ENCODE measurements around the gene ATIC. TPM values are rescaled to one million over a fixed set of nuclear protein-coding genes. Genes with fewer than 3 reads are reported as not detected.

ATIC gene
- total RNA-seq, 1 experiment from 2014 or later = 295 TPM

DNA sequence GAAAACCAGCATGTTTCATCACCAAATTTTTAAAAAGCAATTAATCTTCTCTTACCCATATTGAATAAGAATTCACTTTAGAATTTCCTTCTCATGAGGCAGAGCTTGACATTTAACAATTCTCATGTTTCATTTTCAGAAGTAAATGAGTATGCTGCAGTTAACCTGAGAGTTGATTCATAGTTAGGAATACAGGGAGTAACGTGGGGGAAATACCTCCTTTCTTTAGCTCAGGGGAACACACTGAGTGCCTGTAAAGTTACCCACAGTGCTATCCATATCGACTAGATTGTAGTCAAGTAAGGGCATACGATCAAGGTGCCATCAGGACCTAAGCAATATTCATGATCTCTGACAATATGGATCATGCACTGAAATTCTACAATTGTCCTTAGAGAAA lies 38.9 kb upstream of the ATIC start:
- H3K4me3 Mint-ChIP-seq = no peak overlapping the region
- TF ChIP-seq, protein P1, sequence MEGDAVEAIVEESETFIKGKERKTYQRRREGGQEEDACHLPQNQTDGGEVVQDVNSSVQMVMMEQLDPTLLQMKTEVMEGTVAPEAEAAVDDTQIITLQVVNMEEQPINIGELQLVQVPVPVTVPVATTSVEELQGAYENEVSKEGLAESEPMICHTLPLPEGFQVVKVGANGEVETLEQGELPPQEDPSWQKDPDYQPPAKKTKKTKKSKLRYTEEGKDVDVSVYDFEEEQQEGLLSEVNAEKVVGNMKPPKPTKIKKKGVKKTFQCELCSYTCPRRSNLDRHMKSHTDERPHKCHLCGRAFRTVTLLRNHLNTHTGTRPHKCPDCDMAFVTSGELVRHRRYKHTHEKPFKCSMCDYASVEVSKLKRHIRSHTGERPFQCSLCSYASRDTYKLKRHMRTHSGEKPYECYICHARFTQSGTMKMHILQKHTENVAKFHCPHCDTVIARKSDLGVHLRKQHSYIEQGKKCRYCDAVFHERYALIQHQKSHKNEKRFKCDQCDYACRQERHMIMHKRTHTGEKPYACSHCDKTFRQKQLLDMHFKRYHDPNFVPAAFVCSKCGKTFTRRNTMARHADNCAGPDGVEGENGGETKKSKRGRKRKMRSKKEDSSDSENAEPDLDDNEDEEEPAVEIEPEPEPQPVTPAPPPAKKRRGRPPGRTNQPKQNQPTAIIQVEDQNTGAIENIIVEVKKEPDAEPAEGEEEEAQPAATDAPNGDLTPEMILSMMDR (conservative IDR thresholded peaks at IDR 0.05) = no peak
- Histone ChIP-seq H3K4me2 (ENCODE audit: insufficient read depth, insufficient read length, low read length) (no peak overlapping the region), H4K91ac (ENCODE audit: insufficient read length, low read depth, low read length) (no peak overlapping the region), H2BK15ac (ENCODE audit: low read depth, low read length) (no peak overlapping the region), H3K14ac (ENCODE audit: insufficient read depth, low read length) (no peak overlapping the region), H3K23ac (ENCODE audit: insufficient read length, low read depth, low read length) (no peak overlapping the region), H3K27ac (ENCODE audit: insufficient read length, low read depth, low read length) (no peak overlapping the region), H3K9me3 (ENCODE audit: control insufficient read depth, low read depth, low read length) (no peaks in the 10 kb centered on the region), H3K18ac (ENCODE audit: insufficient read length, low read depth, low read length) (no peak overlapping the region), H2BK20ac (ENCODE audit: low read depth, low read length, poor library complexity, severe bottlenecking) (no peak overlapping the region), H3K56ac (ENCODE audit: insufficient read length, low read depth, low read length) (no peak overlapping the region), H4K20me1 (ENCODE audit: control insufficient read depth, insufficient read depth, insufficient read length) (no peaks in the 10 kb centered on the region), H3K27me3 (ENCODE audit: insufficient read depth, low read length) (no peaks in the 10 kb centered on the region), H3K23me2 (ENCODE audit: insufficient read length, low read depth, low read length, poor library complexity, severe bottlenecking) (no peaks in the 10 kb centered on the region), H4K5ac (ENCODE audit: insufficient read length, low read depth, low read length) (no peak overlapping the region), H3K4me1 (ENCODE audit: insufficient read depth, low read length) (no peaks in the 10 kb centered on the region), H2BK12ac (ENCODE audit: insufficient read length, low read depth, low read length) (no peak overlapping the region), H2BK120ac (ENCODE audit: low read depth, low read length, poor library complexity, severe bottlenecking) (no peak overlapping the region), H4K8ac (replicated peaks; ENCODE audit: insufficient read length, low read depth, low read length) (no peak overlapping the region), H2BK5ac (ENCODE audit: insufficient read length, low read length) (no peak overlapping the region), H3T11ph (ENCODE audit: low read length) (no peak overlapping the region), H3K79me1 (ENCODE audit: insufficient read depth, low read depth, low read length, poor library complexity, severe bottlenecking) (no peaks in the 10 kb centered on the region), H2AK5ac (ENCODE audit: insufficient read length, low read length) (no peak overlapping the region), H3K9ac (ENCODE audit: extremely low read depth, insufficient read length, low read length) (no peak overlapping the region), H2AFZ (ENCODE audit: low read length) (no peak overlapping the region), H3K79me2 (ENCODE audit: insufficient read depth, low read length) (no peaks in the 10 kb centered on the region), H3K4ac (ENCODE audit: low read depth, low read length) (no peak overlapping the region)
- H3K27me3 Mint-ChIP-seq (ENCODE audit: low read depth) = no peaks in the 10 kb centered on the region
- H3K36me3 Mint-ChIP-seq (ENCODE audit: insufficient read depth in 1 of 3, low read depth in 3 of 3) = no peaks in the 10 kb centered on the region; a peak in 1 of 7 replicates
- H3K4me1 Mint-ChIP-seq = peaks cover 10% of the 10 kb centered on the region in 2 experiments
- DNase-seq = no peak
- no peaks in the 10 kb centered on the region for H3K9me3 Mint-ChIP-seq
- no CpG with 5 or more reads among the region's 3 CpGs for WGBS (ENCODE audit: extremely low coverage, insufficient read length, low lambda C conversion rate)
- no peak overlapping the region for H3K27ac Mint-ChIP-seq

All from H9 (cell line).